Measurements from ENCODE around the gene C5orf58. TPM values are rescaled to one million over a fixed set of nuclear protein-coding genes. Genes with fewer than 3 reads are reported as not detected.

The C5orf58 gene
- 1.6 TPM for polyA plus RNA-seq (2012; ENCODE audit: insufficient read depth, insufficient read length)

- no peak for DNase-seq (ENCODE audit: low read depth, low spot score)
- H3K4me3 ChIP-seq (ENCODE audit: low read length): no peak within 1 kb of the TSS
These were observed at the start of gene C5orf58 for GRCh38 chr5:170232786-170233185. Gene C5orf58 (plus strand): TSS chr5:170232985. CDS start chr5:170234977, 1,992 bp downstream.

GRCh38 chr5:170183816-170184687, 48.7 kb upstream of the C5orf58 start:
- no peak overlapping the region for H3K4me3 ChIP-seq (ENCODE audit: low read length)
- peak; percentile 25 for DNase-seq (ENCODE audit: low read depth, low spot score)

GRCh38 chr5:170184737-170185136, 48.0 kb upstream of the C5orf58 start:
- H3K4me3 ChIP-seq (ENCODE audit: low read length): no peak overlapping the region
- DNase-seq (ENCODE audit: low read depth, low spot score): no peak

- no peak for DNase-seq (ENCODE audit: low read depth, low spot score)
- no peak overlapping the region for H3K4me3 ChIP-seq (ENCODE audit: low read length)
These were observed 46.6 kb upstream of the C5orf58 start for GRCh38 chr5:170186156-170186555.

- DNase-seq (ENCODE audit: low read depth, low spot score): no peak
- no peak overlapping the region for H3K4me3 ChIP-seq (ENCODE audit: low read length)
These were observed 45.9 kb upstream of the C5orf58 start for GRCh38 chr5:170186856-170187255.

- H3K4me3 ChIP-seq (ENCODE audit: low read length): no peak overlapping the region
- DNase-seq (ENCODE audit: low read depth, low spot score): peak; percentile 10
These were observed 42.2 kb upstream of the C5orf58 start for GRCh38 chr5:170190436-170191134.

- DNase-seq (ENCODE audit: low read depth, low spot score): no peak
- no peak overlapping the region for H3K4me3 ChIP-seq (ENCODE audit: low read length)
These were observed 40.0 kb upstream of the C5orf58 start for GRCh38 chr5:170192829-170193228.

GRCh38 chr5:170195961-170196360, 36.8 kb upstream of the C5orf58 start:
- no peak for DNase-seq (ENCODE audit: low read depth, low spot score)
- H3K4me3 ChIP-seq (ENCODE audit: low read length): no peak overlapping the region

- DNase-seq (ENCODE audit: low read depth, low spot score): no peak
These were observed 31.9 kb upstream of the C5orf58 start for GRCh38 chr5:170200876-170201275.

GRCh38 chr5:170201311-170201710, 31.5 kb upstream of the C5orf58 start:
- no peak overlapping the region for H3K4me3 ChIP-seq (ENCODE audit: low read length)
- DNase-seq (ENCODE audit: low read depth, low spot score): no peak

More at GRCh38 chr5:170200876-170201275, 31.9 kb upstream of the C5orf58 start:
- no peak overlapping the region for H3K4me3 ChIP-seq (ENCODE audit: low read length)

- H3K4me3 ChIP-seq (ENCODE audit: low read length): no peak overlapping the region
- DNase-seq (ENCODE audit: low read depth, low spot score): no peak
These were observed 30.7 kb upstream of the C5orf58 start for GRCh38 chr5:170202117-170202516.

- H3K4me3 ChIP-seq (ENCODE audit: low read length): no peak overlapping the region
- no peak for DNase-seq (ENCODE audit: low read depth, low spot score)
These were observed 28.6 kb upstream of the C5orf58 start for GRCh38 chr5:170204202-170204601.

- H3K4me3 ChIP-seq (ENCODE audit: low read length): no peak overlapping the region
- DNase-seq (ENCODE audit: low read depth, low spot score): no peak
These were observed 26.6 kb upstream of the C5orf58 start for GRCh38 chr5:170206216-170206615.

- no peak for DNase-seq (ENCODE audit: low read depth, low spot score)
- no peak overlapping the region for H3K4me3 ChIP-seq (ENCODE audit: low read length)
These were observed 25.8 kb upstream of the C5orf58 start for GRCh38 chr5:170206958-170207357.

- DNase-seq (ENCODE audit: low read depth, low spot score): no peak
- no peak overlapping the region for H3K4me3 ChIP-seq (ENCODE audit: low read length)
These were observed 21.0 kb upstream of the C5orf58 start for GRCh38 chr5:170211575-170212334.

GRCh38 chr5:170216257-170216864, 16.4 kb upstream of the C5orf58 start:
- DNase-seq (ENCODE audit: low read depth, low spot score): peak; percentile 36

GRCh38 chr5:170217831-170218230, 15.0 kb upstream of the C5orf58 start:
- no peak for DNase-seq (ENCODE audit: low read depth, low spot score)
- H3K4me3 ChIP-seq (ENCODE audit: low read length): no peak overlapping the region

More at GRCh38 chr5:170216257-170216864, 16.4 kb upstream of the C5orf58 start:
- no peak overlapping the region for H3K4me3 ChIP-seq (ENCODE audit: low read length)

GRCh38 chr5:170218726-170219125, 14.1 kb upstream of the C5orf58 start:
- no peak for DNase-seq (ENCODE audit: low read depth, low spot score)

GRCh38 chr5:170219615-170220014, 13.2 kb upstream of the C5orf58 start:
- no peak for DNase-seq (ENCODE audit: low read depth, low spot score)
- H3K4me3 ChIP-seq (ENCODE audit: low read length): no peak overlapping the region

More at GRCh38 chr5:170218726-170219125, 14.1 kb upstream of the C5orf58 start:
- no peak overlapping the region for H3K4me3 ChIP-seq (ENCODE audit: low read length)

All from Jurkat, Clone E6-1 (cell line).